WTC11 (cell line): ENCODE data around the gene APOA4. TPM values are rescaled to one million over a fixed set of nuclear protein-coding genes. Genes with fewer than 3 reads are reported as not detected.

Experiments
- ATAC-seq: fragments of 200-7000 bp; cut with Tn5 transposase; 2 replicates; pipeline ENCODE4 v1.10.0; 2021; ENCODE audit warnings: mild to moderate bottlenecking, moderate library complexity
- CTCF ChIA-PET: fragments of 300-600 bp; sonication (Branson Sonifier 250); formaldehyde crosslinking; loops from one replicate; lab custom pipeline; 2021; ENCODE audit warnings: antibody characterized with exemption; lab: Charles Lee
- POLR2A ChIA-PET: fragments of 350-600 bp; sonication (Branson Sonifier 250); formaldehyde crosslinking; loops from one replicate; lab custom pipeline; 2021; ENCODE audit warnings: antibody characterized with exemption; lab: Charles Lee
- DNase-seq: peaks from one replicate; pipeline ENCODE4 v3.0.0; 2021; ENCODE audit warnings: low spot score
- H3K27ac Mint-ChIP-seq: 2 replicates; pipeline ENCODE4 v1.8.0; 2021; ENCODE audit warnings: mixed read lengths
- H3K27me3 Mint-ChIP-seq: 2 replicates; pipeline ENCODE4 v1.8.0; 2021; ENCODE audit warnings: low read depth, mild to moderate bottlenecking, moderate library complexity, mixed read lengths
- H3K36me3 Mint-ChIP-seq: 2 replicates; pipeline ENCODE4 v1.8.0; 2021; ENCODE audit warnings: mixed read lengths
- H3K4me1 Mint-ChIP-seq: 2 replicates; pipeline ENCODE4 v1.8.0; 2022; ENCODE audit warnings: mixed read lengths
- H3K4me3 Mint-ChIP-seq: 2 replicates; pipeline ENCODE4 v1.8.0; 2021; ENCODE audit warnings: mild to moderate bottlenecking, moderate library complexity, mixed read lengths
- H3K9me3 Mint-ChIP-seq: 2 replicates; pipeline ENCODE4 v1.8.0; 2021; ENCODE audit warnings: mixed read lengths
- CREB1 ChIP-seq: sonication (generic); formaldehyde crosslinking; IDR thresholded peaks from 2 replicates; pipeline ENCODE4 v1.8.0; 2023; ENCODE audit warnings: mild to moderate bottlenecking, missing genetic modification reagents
- FOXK1 ChIP-seq: sonication (generic); formaldehyde crosslinking; IDR thresholded peaks from 2 replicates; pipeline ENCODE4 v1.8.0; 2022; ENCODE audit warnings: mild to moderate bottlenecking, moderate library complexity, missing genetic modification reagents
- GRHL2 ChIP-seq: fragments of 250-450 bp; sonication (Bioruptor Pico); IDR thresholded peaks from 2 replicates; pipeline ENCODE4 v1.8.0; 2022; ENCODE audit warnings: mild to moderate bottlenecking, moderate library complexity; ENCODE audit not compliant: insufficient replicate concordance, severe bottlenecking
- NFATC4 ChIP-seq: fragments of 250-450 bp; sonication (Bioruptor Pico); IDR thresholded peaks from 2 replicates; pipeline ENCODE4 v1.9.0; 2021; ENCODE audit warnings: mild to moderate bottlenecking
- NFE2L1 ChIP-seq: sonication (generic); formaldehyde crosslinking; IDR thresholded peaks from 2 replicates; pipeline ENCODE4 v1.8.1; 2023; ENCODE audit warnings: missing genetic modification reagents
- TP53 ChIP-seq: sonication (generic); formaldehyde crosslinking; IDR thresholded peaks from 2 replicates; pipeline ENCODE4 v1.8.1; 2023; ENCODE audit warnings: mild to moderate bottlenecking, missing genetic modification reagents
- ZNF138 ChIP-seq: sonication (generic); formaldehyde crosslinking; conservative IDR thresholded peaks from 2 replicates; pipeline ENCODE4 v1.8.1; 2022; ENCODE audit warnings: mild to moderate bottlenecking, moderate library complexity, missing genetic modification reagents
- ZNF263 ChIP-seq: sonication (generic); formaldehyde crosslinking; IDR thresholded peaks from 2 replicates; pipeline ENCODE4 v1.8.1; 2022; ENCODE audit warnings: low read depth, mild to moderate bottlenecking, moderate library complexity, missing genetic modification reagents
- ZNF396 ChIP-seq: fragments of 250-450 bp; sonication (Bioruptor Pico); IDR thresholded peaks from 2 replicates; pipeline ENCODE4 v1.8.0; 2021; ENCODE audit warnings: mild to moderate bottlenecking, moderate library complexity, borderline replicate concordance
- total RNA-seq: library from RNA; stranded (reverse); gene quantifications from 3 replicates; pipeline ENCODE4 v1.2.3, GENCODE V29; 2021
- TF ChIP-seq, protein P1 (sequence below): sonication (generic); formaldehyde crosslinking; conservative IDR thresholded peaks from 2 replicates; pipeline ENCODE4 v1.8.1; 2022; ENCODE audit warnings: mild to moderate bottlenecking, missing genetic modification reagents
- TF ChIP-seq, protein P2 (sequence below): sonication (generic); formaldehyde crosslinking; IDR thresholded peaks from 2 replicates; pipeline ENCODE4 v1.8.0; 2023; ENCODE audit warnings: missing genetic modification reagents, mild to moderate bottlenecking, borderline replicate concordance
- TF ChIP-seq, protein P3 (sequence below): sonication (generic); formaldehyde crosslinking; IDR thresholded peaks from 2 replicates; pipeline ENCODE4 v1.8.0; 2023; ENCODE audit warnings: mild to moderate bottlenecking, missing genetic modification reagents
- TF ChIP-seq, protein P4 (sequence below): sonication (generic); formaldehyde crosslinking; IDR thresholded peaks from 2 replicates; pipeline ENCODE4 v1.8.1; 2023; ENCODE audit warnings: mild to moderate bottlenecking, missing genetic modification reagents, borderline replicate concordance
- TF ChIP-seq, protein P5 (sequence below): sonication (generic); formaldehyde crosslinking; IDR thresholded peaks from 2 replicates; pipeline ENCODE4 v1.8.1; 2023; ENCODE audit warnings: mild to moderate bottlenecking, missing genetic modification reagents, moderate library complexity
- TF ChIP-seq, protein P6 (sequence below): sonication (generic); formaldehyde crosslinking; IDR thresholded peaks from 2 replicates; pipeline ENCODE4 v1.8.1; 2022; ENCODE audit warnings: low read depth, missing genetic modification reagents, borderline replicate concordance
- TF ChIP-seq, protein P7 (sequence below): fragments of 250-450 bp; sonication (Bioruptor Pico); IDR thresholded peaks from 2 replicates; pipeline ENCODE4 v1.9.0; 2021; ENCODE audit warnings: mild to moderate bottlenecking

Gene APOA4
- total RNA-seq, 1 experiment from 2014 or later, result not detected

DNA sequence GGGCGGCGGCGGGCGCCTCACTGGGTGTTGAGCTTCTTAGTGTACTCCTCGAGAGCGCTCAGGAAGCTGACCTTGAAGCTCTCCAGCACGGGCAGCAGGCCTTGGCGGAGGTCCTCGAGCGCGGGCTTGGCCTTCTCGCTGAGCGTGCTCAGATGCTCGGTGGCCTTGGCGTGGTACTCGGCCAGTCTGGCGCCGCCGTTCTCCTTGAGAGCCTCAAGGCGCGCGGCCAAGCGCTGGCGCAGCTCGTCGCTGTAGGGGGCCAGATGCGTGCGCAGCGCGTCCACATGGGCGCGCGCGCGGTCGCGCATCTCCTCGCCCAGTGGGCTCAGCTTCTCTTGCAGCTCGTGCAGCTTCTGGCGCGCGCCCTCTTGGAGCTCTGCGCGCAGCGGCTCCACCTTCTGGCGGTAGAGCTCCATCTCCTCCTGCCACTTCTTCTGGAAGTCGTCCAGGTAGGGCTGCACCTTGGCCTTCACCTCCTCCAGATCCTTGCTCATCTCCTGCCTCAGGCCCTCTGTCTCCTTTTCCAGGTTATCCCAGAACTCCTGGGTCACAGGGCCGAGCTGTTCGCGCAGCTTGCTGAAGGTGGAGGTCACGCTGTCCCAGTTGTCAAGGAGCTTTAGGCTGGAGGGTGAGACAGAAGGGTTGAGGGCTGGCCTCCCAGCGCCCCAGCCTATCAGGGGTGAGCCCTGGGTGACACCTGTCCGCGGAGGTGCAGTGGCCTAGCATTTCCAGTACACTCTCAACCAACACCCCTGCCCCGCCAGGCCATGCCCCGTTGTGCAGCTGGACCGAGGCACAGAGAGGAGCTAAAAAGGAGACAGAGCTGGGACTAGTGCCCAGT, 12.9 kb upstream of the APOA4 start (continued):
- TF ChIP-seq ZNF138 (CRISPR knock-in tag) (peak; percentile 76; the same call in 1 of the 2 replicates), NFATC4 (CRISPR knock-in tag) (no peak), FOXK1 (CRISPR knock-in tag) (peak; percentile 89), TP53 (peak; percentile 74; the same call in 1 of the 2 replicates), GRHL2 (CRISPR knock-in tag) (no peak), ZNF396 (CRISPR knock-in tag) (no peak), NFE2L1 (peak; percentile 84; the same call in 1 of the 2 replicates)
- TF ChIP-seq, protein P1, sequence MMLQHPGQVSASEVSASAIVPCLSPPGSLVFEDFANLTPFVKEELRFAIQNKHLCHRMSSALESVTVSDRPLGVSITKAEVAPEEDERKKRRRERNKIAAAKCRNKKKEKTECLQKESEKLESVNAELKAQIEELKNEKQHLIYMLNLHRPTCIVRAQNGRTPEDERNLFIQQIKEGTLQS, result no peak
- TF ChIP-seq, protein P2, sequence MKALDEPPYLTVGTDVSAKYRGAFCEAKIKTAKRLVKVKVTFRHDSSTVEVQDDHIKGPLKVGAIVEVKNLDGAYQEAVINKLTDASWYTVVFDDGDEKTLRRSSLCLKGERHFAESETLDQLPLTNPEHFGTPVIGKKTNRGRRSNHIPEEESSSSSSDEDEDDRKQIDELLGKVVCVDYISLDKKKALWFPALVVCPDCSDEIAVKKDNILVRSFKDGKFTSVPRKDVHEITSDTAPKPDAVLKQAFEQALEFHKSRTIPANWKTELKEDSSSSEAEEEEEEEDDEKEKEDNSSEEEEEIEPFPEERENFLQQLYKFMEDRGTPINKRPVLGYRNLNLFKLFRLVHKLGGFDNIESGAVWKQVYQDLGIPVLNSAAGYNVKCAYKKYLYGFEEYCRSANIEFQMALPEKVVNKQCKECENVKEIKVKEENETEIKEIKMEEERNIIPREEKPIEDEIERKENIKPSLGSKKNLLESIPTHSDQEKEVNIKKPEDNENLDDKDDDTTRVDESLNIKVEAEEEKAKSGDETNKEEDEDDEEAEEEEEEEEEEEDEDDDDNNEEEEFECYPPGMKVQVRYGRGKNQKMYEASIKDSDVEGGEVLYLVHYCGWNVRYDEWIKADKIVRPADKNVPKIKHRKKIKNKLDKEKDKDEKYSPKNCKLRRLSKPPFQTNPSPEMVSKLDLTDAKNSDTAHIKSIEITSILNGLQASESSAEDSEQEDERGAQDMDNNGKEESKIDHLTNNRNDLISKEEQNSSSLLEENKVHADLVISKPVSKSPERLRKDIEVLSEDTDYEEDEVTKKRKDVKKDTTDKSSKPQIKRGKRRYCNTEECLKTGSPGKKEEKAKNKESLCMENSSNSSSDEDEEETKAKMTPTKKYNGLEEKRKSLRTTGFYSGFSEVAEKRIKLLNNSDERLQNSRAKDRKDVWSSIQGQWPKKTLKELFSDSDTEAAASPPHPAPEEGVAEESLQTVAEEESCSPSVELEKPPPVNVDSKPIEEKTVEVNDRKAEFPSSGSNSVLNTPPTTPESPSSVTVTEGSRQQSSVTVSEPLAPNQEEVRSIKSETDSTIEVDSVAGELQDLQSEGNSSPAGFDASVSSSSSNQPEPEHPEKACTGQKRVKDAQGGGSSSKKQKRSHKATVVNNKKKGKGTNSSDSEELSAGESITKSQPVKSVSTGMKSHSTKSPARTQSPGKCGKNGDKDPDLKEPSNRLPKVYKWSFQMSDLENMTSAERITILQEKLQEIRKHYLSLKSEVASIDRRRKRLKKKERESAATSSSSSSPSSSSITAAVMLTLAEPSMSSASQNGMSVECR (CRISPR knock-in tag), result 0 out of 2 replicates have a peak, but pooled peaks have one; percentile 46
- TF ChIP-seq, protein P3, sequence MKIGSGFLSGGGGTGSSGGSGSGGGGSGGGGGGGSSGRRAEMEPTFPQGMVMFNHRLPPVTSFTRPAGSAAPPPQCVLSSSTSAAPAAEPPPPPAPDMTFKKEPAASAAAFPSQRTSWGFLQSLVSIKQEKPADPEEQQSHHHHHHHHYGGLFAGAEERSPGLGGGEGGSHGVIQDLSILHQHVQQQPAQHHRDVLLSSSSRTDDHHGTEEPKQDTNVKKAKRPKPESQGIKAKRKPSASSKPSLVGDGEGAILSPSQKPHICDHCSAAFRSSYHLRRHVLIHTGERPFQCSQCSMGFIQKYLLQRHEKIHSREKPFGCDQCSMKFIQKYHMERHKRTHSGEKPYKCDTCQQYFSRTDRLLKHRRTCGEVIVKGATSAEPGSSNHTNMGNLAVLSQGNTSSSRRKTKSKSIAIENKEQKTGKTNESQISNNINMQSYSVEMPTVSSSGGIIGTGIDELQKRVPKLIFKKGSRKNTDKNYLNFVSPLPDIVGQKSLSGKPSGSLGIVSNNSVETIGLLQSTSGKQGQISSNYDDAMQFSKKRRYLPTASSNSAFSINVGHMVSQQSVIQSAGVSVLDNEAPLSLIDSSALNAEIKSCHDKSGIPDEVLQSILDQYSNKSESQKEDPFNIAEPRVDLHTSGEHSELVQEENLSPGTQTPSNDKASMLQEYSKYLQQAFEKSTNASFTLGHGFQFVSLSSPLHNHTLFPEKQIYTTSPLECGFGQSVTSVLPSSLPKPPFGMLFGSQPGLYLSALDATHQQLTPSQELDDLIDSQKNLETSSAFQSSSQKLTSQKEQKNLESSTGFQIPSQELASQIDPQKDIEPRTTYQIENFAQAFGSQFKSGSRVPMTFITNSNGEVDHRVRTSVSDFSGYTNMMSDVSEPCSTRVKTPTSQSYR (CRISPR knock-in tag), result 0 out of 2 replicates have a peak, but pooled peaks have one; percentile 53
- TF ChIP-seq, protein P4, sequence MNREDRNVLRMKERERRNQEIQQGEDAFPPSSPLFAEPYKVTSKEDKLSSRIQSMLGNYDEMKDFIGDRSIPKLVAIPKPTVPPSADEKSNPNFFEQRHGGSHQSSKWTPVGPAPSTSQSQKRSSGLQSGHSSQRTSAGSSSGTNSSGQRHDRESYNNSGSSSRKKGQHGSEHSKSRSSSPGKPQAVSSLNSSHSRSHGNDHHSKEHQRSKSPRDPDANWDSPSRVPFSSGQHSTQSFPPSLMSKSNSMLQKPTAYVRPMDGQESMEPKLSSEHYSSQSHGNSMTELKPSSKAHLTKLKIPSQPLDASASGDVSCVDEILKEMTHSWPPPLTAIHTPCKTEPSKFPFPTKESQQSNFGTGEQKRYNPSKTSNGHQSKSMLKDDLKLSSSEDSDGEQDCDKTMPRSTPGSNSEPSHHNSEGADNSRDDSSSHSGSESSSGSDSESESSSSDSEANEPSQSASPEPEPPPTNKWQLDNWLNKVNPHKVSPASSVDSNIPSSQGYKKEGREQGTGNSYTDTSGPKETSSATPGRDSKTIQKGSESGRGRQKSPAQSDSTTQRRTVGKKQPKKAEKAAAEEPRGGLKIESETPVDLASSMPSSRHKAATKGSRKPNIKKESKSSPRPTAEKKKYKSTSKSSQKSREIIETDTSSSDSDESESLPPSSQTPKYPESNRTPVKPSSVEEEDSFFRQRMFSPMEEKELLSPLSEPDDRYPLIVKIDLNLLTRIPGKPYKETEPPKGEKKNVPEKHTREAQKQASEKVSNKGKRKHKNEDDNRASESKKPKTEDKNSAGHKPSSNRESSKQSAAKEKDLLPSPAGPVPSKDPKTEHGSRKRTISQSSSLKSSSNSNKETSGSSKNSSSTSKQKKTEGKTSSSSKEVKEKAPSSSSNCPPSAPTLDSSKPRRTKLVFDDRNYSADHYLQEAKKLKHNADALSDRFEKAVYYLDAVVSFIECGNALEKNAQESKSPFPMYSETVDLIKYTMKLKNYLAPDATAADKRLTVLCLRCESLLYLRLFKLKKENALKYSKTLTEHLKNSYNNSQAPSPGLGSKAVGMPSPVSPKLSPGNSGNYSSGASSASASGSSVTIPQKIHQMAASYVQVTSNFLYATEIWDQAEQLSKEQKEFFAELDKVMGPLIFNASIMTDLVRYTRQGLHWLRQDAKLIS (CRISPR knock-in tag), result no peak
- TF ChIP-seq, all 79 proteins: peak for 24

DNA sequence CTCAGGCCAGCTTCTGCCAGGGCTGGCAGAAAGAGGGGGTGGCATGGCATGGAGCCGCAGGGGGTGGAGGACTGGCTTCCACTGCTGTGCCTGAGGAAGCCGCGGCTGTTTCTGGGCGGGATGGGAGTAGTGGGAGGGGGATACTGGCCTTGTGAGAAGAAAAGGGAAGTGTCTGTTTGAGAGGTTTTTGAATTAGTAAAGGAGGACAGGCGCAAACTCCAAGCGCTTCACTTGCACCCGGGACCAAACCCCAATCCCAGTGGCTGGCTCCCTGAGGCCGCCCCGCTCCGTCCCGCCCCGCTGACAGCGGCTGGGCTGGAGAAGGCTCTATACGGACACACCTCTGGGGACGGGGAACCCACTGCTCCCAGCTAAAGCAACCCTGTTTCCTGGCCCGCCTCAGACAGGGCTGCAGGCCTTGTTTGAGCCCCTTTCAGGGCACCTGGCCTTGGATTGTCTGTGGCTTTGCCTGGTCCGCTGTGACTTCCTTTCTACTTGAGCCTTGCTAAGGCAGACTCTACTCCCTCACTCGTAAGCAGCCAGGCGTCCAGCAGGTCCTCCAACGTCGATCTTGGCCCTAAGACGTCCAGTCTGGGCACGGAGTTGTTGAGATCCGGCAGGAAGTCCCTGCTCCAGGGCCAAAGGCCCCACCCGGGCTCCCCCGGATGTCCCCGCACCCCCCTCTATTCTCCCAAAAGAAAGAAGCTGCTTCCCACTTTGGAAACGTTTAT, 12.1 kb upstream of the APOA4 start:
- no peak for DNase-seq
- no peaks in the 10 kb centered on the region for H3K36me3 Mint-ChIP-seq
- no peak overlapping the region for H3K27ac Mint-ChIP-seq
- CTCF ChIA-PET, result interaction anchor here (0.6 to 6.0 kb wide), 43 partner anchors 8 to 391 kb away, joined by 3 to 358 read pairs (median 4); partner anchors contain the start of genes APOA4, APOA5, BUD13 and PAFAH1B2
- ATAC-seq, result peak; percentile 22
- POLR2A ChIA-PET, result interaction anchor here (1.3 to 1.4 kb wide), 2 partner anchors 44 to 62 kb away, joined by 3 to 8 read pairs; partner anchors contain the start of genes APOA5 and BUD13
- H3K4me3 Mint-ChIP-seq, result peak overlapping the region; percentile 59
- H3K27me3 Mint-ChIP-seq, result peaks cover 11% of the 10 kb centered on the region
- peaks cover 19% of the 10 kb centered on the region for H3K4me1 Mint-ChIP-seq
- H3K9me3 Mint-ChIP-seq, result peaks cover 3% of the 10 kb centered on the region; the same call in 1 of the 2 replicates
- TF ChIP-seq, protein P5, sequence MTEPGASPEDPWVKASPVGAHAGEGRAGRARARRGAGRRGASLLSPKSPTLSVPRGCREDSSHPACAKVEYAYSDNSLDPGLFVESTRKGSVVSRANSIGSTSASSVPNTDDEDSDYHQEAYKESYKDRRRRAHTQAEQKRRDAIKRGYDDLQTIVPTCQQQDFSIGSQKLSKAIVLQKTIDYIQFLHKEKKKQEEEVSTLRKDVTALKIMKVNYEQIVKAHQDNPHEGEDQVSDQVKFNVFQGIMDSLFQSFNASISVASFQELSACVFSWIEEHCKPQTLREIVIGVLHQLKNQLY (CRISPR knock-in tag), result no peak
- TF ChIP-seq, protein P6, sequence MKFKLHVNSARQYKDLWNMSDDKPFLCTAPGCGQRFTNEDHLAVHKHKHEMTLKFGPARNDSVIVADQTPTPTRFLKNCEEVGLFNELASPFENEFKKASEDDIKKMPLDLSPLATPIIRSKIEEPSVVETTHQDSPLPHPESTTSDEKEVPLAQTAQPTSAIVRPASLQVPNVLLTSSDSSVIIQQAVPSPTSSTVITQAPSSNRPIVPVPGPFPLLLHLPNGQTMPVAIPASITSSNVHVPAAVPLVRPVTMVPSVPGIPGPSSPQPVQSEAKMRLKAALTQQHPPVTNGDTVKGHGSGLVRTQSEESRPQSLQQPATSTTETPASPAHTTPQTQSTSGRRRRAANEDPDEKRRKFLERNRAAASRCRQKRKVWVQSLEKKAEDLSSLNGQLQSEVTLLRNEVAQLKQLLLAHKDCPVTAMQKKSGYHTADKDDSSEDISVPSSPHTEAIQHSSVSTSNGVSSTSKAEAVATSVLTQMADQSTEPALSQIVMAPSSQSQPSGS (CRISPR knock-in tag), result no peak
- TF ChIP-seq, protein P7, sequence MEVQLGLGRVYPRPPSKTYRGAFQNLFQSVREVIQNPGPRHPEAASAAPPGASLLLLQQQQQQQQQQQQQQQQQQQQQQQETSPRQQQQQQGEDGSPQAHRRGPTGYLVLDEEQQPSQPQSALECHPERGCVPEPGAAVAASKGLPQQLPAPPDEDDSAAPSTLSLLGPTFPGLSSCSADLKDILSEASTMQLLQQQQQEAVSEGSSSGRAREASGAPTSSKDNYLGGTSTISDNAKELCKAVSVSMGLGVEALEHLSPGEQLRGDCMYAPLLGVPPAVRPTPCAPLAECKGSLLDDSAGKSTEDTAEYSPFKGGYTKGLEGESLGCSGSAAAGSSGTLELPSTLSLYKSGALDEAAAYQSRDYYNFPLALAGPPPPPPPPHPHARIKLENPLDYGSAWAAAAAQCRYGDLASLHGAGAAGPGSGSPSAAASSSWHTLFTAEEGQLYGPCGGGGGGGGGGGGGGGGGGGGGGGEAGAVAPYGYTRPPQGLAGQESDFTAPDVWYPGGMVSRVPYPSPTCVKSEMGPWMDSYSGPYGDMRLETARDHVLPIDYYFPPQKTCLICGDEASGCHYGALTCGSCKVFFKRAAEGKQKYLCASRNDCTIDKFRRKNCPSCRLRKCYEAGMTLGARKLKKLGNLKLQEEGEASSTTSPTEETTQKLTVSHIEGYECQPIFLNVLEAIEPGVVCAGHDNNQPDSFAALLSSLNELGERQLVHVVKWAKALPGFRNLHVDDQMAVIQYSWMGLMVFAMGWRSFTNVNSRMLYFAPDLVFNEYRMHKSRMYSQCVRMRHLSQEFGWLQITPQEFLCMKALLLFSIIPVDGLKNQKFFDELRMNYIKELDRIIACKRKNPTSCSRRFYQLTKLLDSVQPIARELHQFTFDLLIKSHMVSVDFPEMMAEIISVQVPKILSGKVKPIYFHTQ, result no peak
- no peak for TF ChIP-seq CREB1 (CRISPR knock-in tag)
- no peak for TF ChIP-seq ZNF263
